ENCODE data around the gene ZNF484. TPM values are rescaled to one million over a fixed set of nuclear protein-coding genes. Genes with fewer than 3 reads are reported as not detected.
"Not testable (repeated sequence)": the region's sequence is repeated elsewhere in the genome, so short reads cannot be mapped to it uniquely, and the experiment has no call there.

ZNF484 gene
- polyA plus RNA-seq, 1 donor (not counting 4 experiments of a cell fraction or from before 2014, with no cell fraction given): 4.0 TPM

DNA sequence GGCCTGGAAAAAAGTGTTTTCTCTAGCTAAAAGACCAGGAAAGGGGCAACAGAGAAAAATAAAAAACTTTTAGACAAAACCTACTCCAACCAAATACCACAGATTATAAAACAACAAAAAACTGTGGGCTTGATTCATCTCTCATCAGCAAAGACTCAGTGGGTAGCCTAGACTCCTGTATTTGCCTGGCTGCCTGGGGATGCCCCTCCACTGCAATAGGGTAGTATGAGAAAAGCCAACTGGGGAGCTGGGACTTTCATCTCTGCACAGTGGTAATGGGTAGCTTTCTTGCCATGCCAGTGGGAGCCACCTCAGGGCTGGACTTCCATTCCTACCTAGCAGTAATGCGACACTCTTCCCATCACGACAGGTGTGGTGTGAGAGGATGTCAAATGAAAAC lies 7.5 kb downstream of the ZNF484 start:
- Histone ChIP-seq H3K4me3 (ENCODE audit: control insufficient read depth in 2 of 3, extremely low read depth in 1 of 3, insufficient read depth in 2 of 3, low read depth in 1 of 3, low read length in 3 of 3) (no peak overlapping the region), H3K36me3 (ENCODE audit: control insufficient read depth in 2 of 2, extremely low read depth in 1 of 2, insufficient read depth in 2 of 2, low read length in 2 of 2) (peaks cover 4 to 6% of the 10 kb centered on the region in 2 experiments), H3K9me3 (ENCODE audit: control insufficient read depth, low read depth, low read length) (no peaks in the 10 kb centered on the region), H3K4me2 (ENCODE audit: control insufficient read depth, extremely low read depth, insufficient read depth, low read depth, low read length) (no peak overlapping the region), H3K4me1 (ENCODE audit: control insufficient read depth, extremely low read depth, insufficient read depth, low read length) (no peaks in the 10 kb centered on the region), H2AFZ (ENCODE audit: control insufficient read depth, low read length) (no peak overlapping the region), H3K27me3 (ENCODE audit: control insufficient read depth, extremely low read depth, insufficient read depth, low read length) (no peaks in the 10 kb centered on the region), H3K9ac (ENCODE audit: control insufficient read depth, extremely low read depth, insufficient read depth, low read length) (no peak overlapping the region), H3K27ac (ENCODE audit: control insufficient read depth, insufficient read depth, low read length) (no peak overlapping the region), H3K9me1 (ENCODE audit: control insufficient read depth, extremely low read depth, insufficient read depth, low read length) (no peaks in the 10 kb centered on the region), H3K79me2 (ENCODE audit: control insufficient read depth, insufficient read depth, low read length) (peaks cover 15% of the 10 kb centered on the region), H4K20me1 (ENCODE audit: control insufficient read depth, extremely low read depth, insufficient read depth, low read length) (peaks cover 2% of the 10 kb centered on the region)
- TF ChIP-seq, protein P1, sequence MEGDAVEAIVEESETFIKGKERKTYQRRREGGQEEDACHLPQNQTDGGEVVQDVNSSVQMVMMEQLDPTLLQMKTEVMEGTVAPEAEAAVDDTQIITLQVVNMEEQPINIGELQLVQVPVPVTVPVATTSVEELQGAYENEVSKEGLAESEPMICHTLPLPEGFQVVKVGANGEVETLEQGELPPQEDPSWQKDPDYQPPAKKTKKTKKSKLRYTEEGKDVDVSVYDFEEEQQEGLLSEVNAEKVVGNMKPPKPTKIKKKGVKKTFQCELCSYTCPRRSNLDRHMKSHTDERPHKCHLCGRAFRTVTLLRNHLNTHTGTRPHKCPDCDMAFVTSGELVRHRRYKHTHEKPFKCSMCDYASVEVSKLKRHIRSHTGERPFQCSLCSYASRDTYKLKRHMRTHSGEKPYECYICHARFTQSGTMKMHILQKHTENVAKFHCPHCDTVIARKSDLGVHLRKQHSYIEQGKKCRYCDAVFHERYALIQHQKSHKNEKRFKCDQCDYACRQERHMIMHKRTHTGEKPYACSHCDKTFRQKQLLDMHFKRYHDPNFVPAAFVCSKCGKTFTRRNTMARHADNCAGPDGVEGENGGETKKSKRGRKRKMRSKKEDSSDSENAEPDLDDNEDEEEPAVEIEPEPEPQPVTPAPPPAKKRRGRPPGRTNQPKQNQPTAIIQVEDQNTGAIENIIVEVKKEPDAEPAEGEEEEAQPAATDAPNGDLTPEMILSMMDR (optimal IDR thresholded peaks at IDR 0.05 in 1 of 3, IDR thresholded peaks at IDR 0.05 in 1 of 3, conservative IDR thresholded peaks at IDR 0.05 in 1 of 3; ENCODE audit: extremely low read depth in 1 of 3, insufficient read depth in 2 of 3, low read length in 3 of 3): no peak
- TF ChIP-seq EZH2 (IDR thresholded peaks at IDR 0.05; ENCODE audit: low read length): no peak
- FAIRE-seq (no peak), DNase-seq (ENCODE audit: low read depth, low spot score) (no peak)
- dilution Hi-C loops (cut with MboI; ENCODE audit: extremely low pct_ligation_motif_present, low sequenced_read_pairs): no loop called here

DNA sequence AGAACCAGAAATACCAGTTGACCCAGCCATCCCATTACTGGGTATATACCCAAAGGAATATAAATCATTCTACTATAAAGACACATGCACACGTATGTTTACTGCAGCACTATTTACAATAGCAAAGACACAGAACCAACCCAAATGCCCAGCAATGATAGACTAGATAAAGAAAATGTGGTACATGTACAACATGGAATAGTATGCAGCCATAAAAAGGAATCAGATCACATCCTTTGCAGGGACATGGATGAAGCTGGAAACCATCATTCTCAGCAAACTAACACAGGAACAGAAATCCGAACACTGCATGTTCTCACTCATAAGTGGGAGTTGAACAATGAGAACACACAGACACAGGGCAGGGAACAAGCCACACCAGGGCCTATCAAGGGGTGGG lies 11.2 kb downstream of the ZNF484 start:
- H3K36me3 ChIP-seq (ENCODE audit: control insufficient read depth in 2 of 2, extremely low read depth in 1 of 2, insufficient read depth in 2 of 2, low read length in 2 of 2); H3K4me1 ChIP-seq (ENCODE audit: control insufficient read depth, extremely low read depth, insufficient read depth, low read length); H3K9me1 ChIP-seq (ENCODE audit: control insufficient read depth, extremely low read depth, insufficient read depth, low read length); H4K20me1 ChIP-seq (ENCODE audit: control insufficient read depth, extremely low read depth, insufficient read depth, low read length); H3K4me3 ChIP-seq (ENCODE audit: control insufficient read depth in 2 of 3, extremely low read depth in 1 of 3, insufficient read depth in 2 of 3, low read depth in 1 of 3, low read length in 3 of 3); H3K27me3 ChIP-seq (ENCODE audit: control insufficient read depth, extremely low read depth, insufficient read depth, low read length); H3K4me2 ChIP-seq (ENCODE audit: control insufficient read depth, extremely low read depth, insufficient read depth, low read depth, low read length); H3K27ac ChIP-seq (ENCODE audit: control insufficient read depth, insufficient read depth, low read length); FAIRE-seq; dilution Hi-C loops (cut with MboI; ENCODE audit: extremely low pct_ligation_motif_present, low sequenced_read_pairs); H2AFZ ChIP-seq (ENCODE audit: control insufficient read depth, low read length); DNase-seq (ENCODE audit: low read depth, low spot score); H3K9me3 ChIP-seq (ENCODE audit: control insufficient read depth, low read depth, low read length); H3K9ac ChIP-seq (ENCODE audit: control insufficient read depth, extremely low read depth, insufficient read depth, low read length): not testable (repeated sequence)
- peaks cover 15% of the 10 kb centered on the region for H3K79me2 ChIP-seq (ENCODE audit: control insufficient read depth, insufficient read depth, low read length)

DNA sequence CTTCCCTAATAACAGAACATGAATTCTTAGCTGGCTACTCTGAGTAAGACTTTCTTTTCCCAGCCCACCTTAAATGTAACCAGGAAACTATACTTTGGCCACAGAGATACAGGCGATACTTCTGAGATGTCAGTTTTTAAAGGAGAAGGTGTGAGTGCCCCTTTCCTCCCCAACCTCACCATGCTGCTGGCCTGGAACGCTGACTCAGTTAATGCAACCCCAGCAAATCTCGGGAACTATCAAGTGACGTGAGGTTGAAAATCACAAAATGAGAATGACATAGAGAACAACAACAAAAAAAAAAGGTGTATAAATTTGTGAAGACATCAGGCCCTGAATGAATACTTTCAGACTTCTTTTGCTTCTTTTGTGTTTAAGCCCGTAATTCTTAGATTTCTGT lies 13.7 kb downstream of the ZNF484 start:
- Histone ChIP-seq H4K20me1 (ENCODE audit: control insufficient read depth, extremely low read depth, insufficient read depth, low read length) (no peaks in the 10 kb centered on the region), H3K9me3 (ENCODE audit: control insufficient read depth, low read depth, low read length) (no peaks in the 10 kb centered on the region), H3K9ac (ENCODE audit: control insufficient read depth, extremely low read depth, insufficient read depth, low read length) (no peak overlapping the region), H3K36me3 (ENCODE audit: control insufficient read depth in 2 of 2, extremely low read depth in 1 of 2, insufficient read depth in 2 of 2, low read length in 2 of 2) (peaks cover 0 to 3% of the 10 kb centered on the region in 2 experiments), H3K27ac (ENCODE audit: control insufficient read depth, insufficient read depth, low read length) (no peak overlapping the region), H3K4me3 (ENCODE audit: control insufficient read depth in 2 of 3, extremely low read depth in 1 of 3, insufficient read depth in 2 of 3, low read depth in 1 of 3, low read length in 3 of 3) (no peak overlapping the region), H3K27me3 (ENCODE audit: control insufficient read depth, extremely low read depth, insufficient read depth, low read length) (no peaks in the 10 kb centered on the region), H3K79me2 (ENCODE audit: control insufficient read depth, insufficient read depth, low read length) (peaks cover 8% of the 10 kb centered on the region), H3K4me2 (ENCODE audit: control insufficient read depth, extremely low read depth, insufficient read depth, low read depth, low read length) (no peak overlapping the region), H3K9me1 (ENCODE audit: control insufficient read depth, extremely low read depth, insufficient read depth, low read length) (no peaks in the 10 kb centered on the region), H2AFZ (ENCODE audit: control insufficient read depth, low read length) (no peak overlapping the region), H3K4me1 (ENCODE audit: control insufficient read depth, extremely low read depth, insufficient read depth, low read length) (no peaks in the 10 kb centered on the region)
- FAIRE-seq (no peak), DNase-seq (ENCODE audit: low read depth, low spot score) (no peak)
- dilution Hi-C loops (cut with MboI; ENCODE audit: extremely low pct_ligation_motif_present, low sequenced_read_pairs): no loop called here
- TF ChIP-seq, protein P1 (optimal IDR thresholded peaks at IDR 0.05 in 1 of 3, IDR thresholded peaks at IDR 0.05 in 1 of 3, conservative IDR thresholded peaks at IDR 0.05 in 1 of 3; ENCODE audit: extremely low read depth in 1 of 3, insufficient read depth in 2 of 3, low read length in 3 of 3): no peak
- TF ChIP-seq EZH2 (IDR thresholded peaks at IDR 0.05; ENCODE audit: low read length): no peak
